ENCODE data around the gene RFTN1.

RFTN1 gene

DNA sequence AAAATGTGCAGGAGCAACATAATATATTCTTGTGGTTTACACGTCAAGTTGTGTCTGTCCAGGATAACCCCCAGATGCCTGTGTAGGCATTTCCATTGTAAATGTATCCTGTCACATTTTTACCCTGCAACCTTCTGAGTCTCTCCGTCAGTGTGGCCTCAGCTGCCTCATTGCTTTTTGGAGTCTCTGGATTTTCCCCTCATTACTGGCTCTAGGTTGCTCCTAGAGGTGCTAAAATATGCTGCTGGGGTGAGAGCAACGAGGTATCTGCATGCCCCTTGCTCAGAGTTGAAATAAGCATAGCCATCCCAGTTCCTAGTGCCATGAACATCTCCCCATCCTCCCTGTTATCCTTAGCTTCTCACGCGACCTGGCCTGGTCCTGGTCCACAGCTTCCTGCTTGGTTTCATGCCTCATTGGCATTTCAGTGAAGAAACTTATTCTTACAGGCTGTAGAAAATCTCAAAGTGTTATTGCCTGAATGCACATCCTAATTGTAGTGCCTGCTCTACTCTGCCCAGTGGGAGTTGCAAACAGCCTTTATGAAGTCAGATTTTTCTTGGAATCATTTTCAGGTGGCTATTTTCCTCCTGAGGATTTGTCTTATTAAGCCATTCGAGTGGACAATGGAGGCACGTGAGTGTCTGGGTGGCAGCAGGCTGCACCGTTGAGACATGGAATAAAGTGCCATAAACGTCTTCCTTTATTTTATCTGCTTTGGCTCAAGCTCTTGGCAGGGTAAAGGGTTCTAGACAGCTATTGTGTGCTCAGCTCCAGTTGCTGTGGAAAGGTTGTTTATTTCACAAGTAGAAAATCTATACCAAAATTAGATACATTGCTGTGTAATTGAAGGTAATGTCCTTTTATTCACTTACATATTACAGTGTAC lies 215.3 kb downstream of the RFTN1 start:
- Histone ChIP-seq H3K4me1 (ENCODE audit: control insufficient read depth in 1 of 2, insufficient read depth in 2 of 2, low read length in 2 of 2) (no peaks in the 10 kb centered on the region), H3K27ac (ENCODE audit: low read depth, low read length) (no peak overlapping the region), H3K4me3 (ENCODE audit: low read depth in 1 of 2, low read length in 2 of 2) (no peak overlapping the region), H3K27me3 (ENCODE audit: control insufficient read depth in 1 of 2, insufficient read depth in 2 of 2, low read length in 2 of 2) (no peaks in the 10 kb centered on the region), H3K36me3 (ENCODE audit: control insufficient read depth in 1 of 2, insufficient read depth in 2 of 2, low read length in 2 of 2) (peaks cover 35 to 47% of the 10 kb centered on the region in 2 donors), H3K9ac (ENCODE audit: low read depth in 1 of 2, low read length in 2 of 2) (no peak overlapping the region), H3K9me3 (ENCODE audit: control insufficient read depth in 1 of 2, low read length in 2 of 2) (peaks cover 0 to 3% of the 10 kb centered on the region in 2 donors)

DNA sequence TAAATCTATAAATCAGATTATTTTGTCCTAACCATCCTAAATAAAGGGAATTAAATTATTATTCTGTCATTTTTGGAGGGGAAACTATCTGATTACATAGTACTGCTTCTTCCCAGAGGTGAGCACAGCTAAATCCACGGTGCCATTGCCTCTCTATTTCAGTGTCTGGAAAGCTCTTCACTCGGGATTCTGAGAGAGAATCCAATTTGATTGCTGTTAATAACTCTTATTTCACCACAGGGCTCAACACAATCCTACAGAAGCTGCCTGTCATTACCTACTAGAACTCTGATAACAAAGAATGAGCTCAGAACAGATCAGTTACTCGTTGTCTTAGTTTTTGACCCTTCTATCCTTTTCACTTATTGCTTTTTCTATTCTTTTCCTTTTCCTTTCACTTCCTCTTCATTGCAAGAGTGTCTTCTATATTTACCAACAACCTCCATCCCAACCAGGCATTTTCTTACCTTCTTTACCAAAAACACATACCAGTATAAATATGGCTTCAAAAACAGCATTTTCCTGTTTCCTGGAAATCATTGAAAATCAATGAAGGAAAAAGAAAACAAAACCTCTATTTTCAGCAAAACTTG lies 218.1 kb downstream of the RFTN1 start:
- no peak overlapping the region for H3K27ac ChIP-seq (ENCODE audit: low read depth, low read length)
- peaks cover 20 to 34% of the 10 kb centered on the region in 2 donors for H3K36me3 ChIP-seq (ENCODE audit: control insufficient read depth in 1 of 2, insufficient read depth in 2 of 2, low read length in 2 of 2)
- no peak overlapping the region for H3K9ac ChIP-seq (ENCODE audit: low read depth in 1 of 2, low read length in 2 of 2)
- peaks cover 0 to 3% of the 10 kb centered on the region in 2 donors for H3K9me3 ChIP-seq (ENCODE audit: control insufficient read depth in 1 of 2, low read length in 2 of 2)
- no peaks in the 10 kb centered on the region for H3K27me3 ChIP-seq (ENCODE audit: control insufficient read depth in 1 of 2, insufficient read depth in 2 of 2, low read length in 2 of 2)
- no peak overlapping the region for H3K4me3 ChIP-seq (ENCODE audit: low read depth in 1 of 2, low read length in 2 of 2)
- H3K4me1 ChIP-seq (ENCODE audit: control insufficient read depth in 1 of 2, insufficient read depth in 2 of 2, low read length in 2 of 2): no peaks in the 10 kb centered on the region

DNA sequence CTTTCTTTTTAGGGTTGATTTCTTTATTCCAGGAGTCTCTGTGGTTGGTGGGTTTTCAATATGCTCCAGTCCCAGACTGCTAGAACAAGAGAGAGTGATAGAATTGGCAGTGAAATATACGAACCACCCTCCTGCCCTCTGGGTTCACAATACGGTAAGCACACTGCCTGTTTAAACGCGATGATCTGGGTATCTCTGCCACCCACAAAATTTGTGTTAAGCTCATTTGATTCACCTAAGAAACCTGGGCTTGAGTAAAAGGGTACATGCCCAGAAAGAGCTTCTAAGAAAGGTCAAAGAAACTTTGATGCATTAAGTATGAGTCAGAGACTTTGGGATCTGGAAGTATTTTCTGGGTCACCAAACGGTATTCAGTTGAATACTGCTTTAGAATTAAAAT lies 218.7 kb downstream of the RFTN1 start:
- Histone ChIP-seq H3K36me3 (ENCODE audit: control insufficient read depth in 1 of 2, insufficient read depth in 2 of 2, low read length in 2 of 2) (peaks cover 17 to 30% of the 10 kb centered on the region in 2 donors), H3K27me3 (ENCODE audit: control insufficient read depth in 1 of 2, insufficient read depth in 2 of 2, low read length in 2 of 2) (no peaks in the 10 kb centered on the region), H3K9ac (ENCODE audit: low read depth in 1 of 2, low read length in 2 of 2) (no peak overlapping the region), H3K27ac (ENCODE audit: low read depth, low read length) (no peak overlapping the region), H3K4me1 (ENCODE audit: control insufficient read depth in 1 of 2, insufficient read depth in 2 of 2, low read length in 2 of 2) (no peaks in the 10 kb centered on the region), H3K9me3 (ENCODE audit: control insufficient read depth in 1 of 2, low read length in 2 of 2) (peaks cover 0 to 3% of the 10 kb centered on the region in 2 donors), H3K4me3 (ENCODE audit: low read depth in 1 of 2, low read length in 2 of 2) (no peak overlapping the region)

DNA sequence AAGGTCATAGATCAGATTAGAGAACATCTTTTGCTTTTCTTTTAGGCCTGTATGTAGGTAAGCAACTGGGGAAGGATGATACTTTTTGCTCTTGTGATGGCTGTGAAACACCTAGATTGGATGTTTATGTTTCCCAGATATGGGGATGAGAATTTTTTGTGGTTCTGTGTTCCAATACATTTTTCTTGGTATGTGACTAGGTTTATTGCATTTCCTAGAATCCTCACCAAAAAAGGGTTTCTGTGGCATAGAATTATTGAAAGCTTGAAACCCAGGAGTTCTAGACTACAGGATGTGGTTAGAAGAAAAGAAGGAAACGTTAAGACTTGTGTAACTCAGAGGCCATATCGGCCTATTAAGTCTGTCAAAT lies 222.7 kb downstream of the RFTN1 start:
- Histone ChIP-seq H3K27ac (ENCODE audit: low read depth, low read length) (no peak overlapping the region), H3K4me3 (ENCODE audit: low read depth in 1 of 2, low read length in 2 of 2) (no peak overlapping the region), H3K9ac (ENCODE audit: low read depth in 1 of 2, low read length in 2 of 2) (no peak overlapping the region), H3K9me3 (ENCODE audit: control insufficient read depth in 1 of 2, low read length in 2 of 2) (peaks cover 0 to 3% of the 10 kb centered on the region in 2 donors), H3K36me3 (ENCODE audit: control insufficient read depth in 1 of 2, insufficient read depth in 2 of 2, low read length in 2 of 2) (peaks cover 21 to 35% of the 10 kb centered on the region in 2 donors), H3K27me3 (ENCODE audit: control insufficient read depth in 1 of 2, insufficient read depth in 2 of 2, low read length in 2 of 2) (no peaks in the 10 kb centered on the region), H3K4me1 (ENCODE audit: control insufficient read depth in 1 of 2, insufficient read depth in 2 of 2, low read length in 2 of 2) (no peaks in the 10 kb centered on the region)

DNA sequence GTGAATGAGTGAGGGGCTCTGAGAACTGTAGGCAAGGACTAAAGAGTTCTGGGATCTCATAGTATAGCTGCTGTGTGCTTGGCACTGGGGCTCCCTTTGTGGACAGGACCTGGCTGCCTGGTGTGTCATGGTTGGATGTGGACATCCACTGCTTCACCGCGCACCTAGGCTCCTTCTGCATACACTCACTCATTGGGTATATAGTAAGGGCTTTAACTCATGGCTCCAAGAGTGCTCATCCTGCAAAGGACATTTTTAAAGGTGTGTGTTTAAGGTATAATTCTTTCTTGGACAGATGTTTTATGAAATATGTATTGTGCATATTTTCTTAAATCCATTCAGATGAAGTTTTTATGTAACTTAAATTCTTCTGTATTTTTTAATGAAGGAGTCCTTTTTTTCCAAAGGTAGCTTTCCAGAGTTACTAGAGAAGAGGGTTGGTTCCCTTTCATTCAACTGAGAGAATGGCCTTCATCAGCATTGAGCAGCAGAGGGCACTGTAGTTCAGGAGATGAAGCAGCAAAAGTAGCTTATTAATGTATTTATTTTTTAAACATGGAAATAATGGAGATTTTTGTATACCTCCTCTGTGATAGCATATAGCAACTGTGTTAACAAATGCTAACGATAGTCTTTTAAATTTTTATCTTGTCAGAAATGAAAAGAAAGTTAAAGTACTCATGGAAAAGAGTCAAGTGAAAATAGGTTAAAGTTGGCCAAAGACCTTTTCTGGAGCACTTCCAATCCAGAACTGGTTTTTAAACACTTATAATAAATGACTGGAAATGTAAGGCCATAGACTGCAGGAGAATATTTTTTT lies 223.3 kb downstream of the RFTN1 start:
- H3K27ac ChIP-seq (ENCODE audit: low read depth, low read length): no peak overlapping the region
- peak overlapping the region; percentile 0 to 5 for H3K4me3 ChIP-seq (ENCODE audit: low read depth in 1 of 2, low read length in 2 of 2)
- H3K36me3 ChIP-seq (ENCODE audit: control insufficient read depth in 1 of 2, insufficient read depth in 2 of 2, low read length in 2 of 2): peaks cover 19 to 29% of the 10 kb centered on the region in 2 donors
- peaks cover 0 to 3% of the 10 kb centered on the region in 2 donors for H3K9me3 ChIP-seq (ENCODE audit: control insufficient read depth in 1 of 2, low read length in 2 of 2)
- H3K27me3 ChIP-seq (ENCODE audit: control insufficient read depth in 1 of 2, insufficient read depth in 2 of 2, low read length in 2 of 2): no peaks in the 10 kb centered on the region
- no peaks in the 10 kb centered on the region for H3K4me1 ChIP-seq (ENCODE audit: control insufficient read depth in 1 of 2, insufficient read depth in 2 of 2, low read length in 2 of 2)
- no peak overlapping the region for H3K9ac ChIP-seq (ENCODE audit: low read depth in 1 of 2, low read length in 2 of 2)

DNA sequence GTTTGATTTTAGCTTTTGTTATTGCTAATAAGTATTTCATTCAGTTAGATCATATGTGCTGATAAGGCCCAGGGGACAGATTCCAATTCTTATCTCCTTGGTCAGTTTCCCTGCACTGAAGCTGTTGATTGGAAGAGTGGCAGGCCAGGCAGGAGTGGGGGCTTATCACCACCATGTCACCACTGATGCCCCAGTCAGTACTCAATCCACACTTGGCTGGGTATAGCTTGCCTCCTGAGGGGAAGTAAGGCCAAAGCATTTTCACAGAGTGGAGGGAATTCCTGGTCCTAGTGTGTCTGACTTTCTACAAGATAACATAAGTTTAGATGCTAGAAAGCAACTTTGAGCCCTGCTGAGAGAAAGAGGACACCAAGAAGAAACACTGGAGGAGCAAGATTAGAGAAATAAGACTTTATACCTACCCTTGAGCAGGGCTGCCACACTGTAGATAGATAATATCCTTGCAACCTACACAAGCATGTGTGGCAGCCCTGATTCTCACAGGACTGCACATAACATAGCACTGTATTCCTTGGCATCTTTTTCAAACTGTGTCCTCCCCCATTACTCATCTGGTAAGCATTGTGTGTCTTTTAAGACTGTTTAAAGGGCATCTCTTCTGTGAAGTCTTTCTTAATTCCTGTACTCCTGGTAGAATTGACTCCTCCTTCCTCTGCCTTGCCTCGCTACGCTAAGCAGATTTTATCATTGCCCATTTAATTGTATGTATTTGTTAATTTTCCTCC lies 224.2 kb downstream of the RFTN1 start:
- Histone ChIP-seq H3K9me3 (ENCODE audit: control insufficient read depth in 1 of 2, low read length in 2 of 2) (peaks cover 0 to 3% of the 10 kb centered on the region in 2 donors), H3K4me1 (ENCODE audit: control insufficient read depth in 1 of 2, insufficient read depth in 2 of 2, low read length in 2 of 2) (no peaks in the 10 kb centered on the region), H3K27me3 (ENCODE audit: control insufficient read depth in 1 of 2, insufficient read depth in 2 of 2, low read length in 2 of 2) (no peaks in the 10 kb centered on the region), H3K27ac (ENCODE audit: low read depth, low read length) (no peak overlapping the region), H3K4me3 (ENCODE audit: low read depth in 1 of 2, low read length in 2 of 2) (peak overlapping the region in 1 of 2 donors; percentile 42), H3K9ac (ENCODE audit: low read depth in 1 of 2, low read length in 2 of 2) (peak overlapping the region in 1 of 2 donors; percentile 51), H3K36me3 (ENCODE audit: control insufficient read depth in 1 of 2, insufficient read depth in 2 of 2, low read length in 2 of 2) (peaks cover 14 to 28% of the 10 kb centered on the region in 2 donors)

DNA sequence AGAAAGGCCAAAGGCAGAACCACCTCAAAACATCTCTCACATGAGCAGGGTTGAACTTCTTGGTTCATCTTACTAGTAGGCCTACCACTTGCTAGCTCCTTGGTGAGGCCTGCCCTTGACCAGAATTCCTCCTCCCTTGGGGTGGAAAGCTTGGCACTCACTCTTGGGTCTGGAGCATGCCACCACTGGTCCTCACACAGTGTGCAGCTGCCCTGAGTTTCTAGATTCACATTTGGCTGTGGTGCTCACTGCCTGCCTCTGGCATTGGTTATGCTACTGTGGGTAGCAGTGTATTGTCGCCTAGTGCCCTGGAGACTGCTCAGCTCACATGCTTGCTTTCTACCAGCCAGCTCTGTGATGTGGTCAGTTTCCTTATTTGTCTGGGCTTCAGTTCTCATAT lies 224.8 kb downstream of the RFTN1 start:
- Histone ChIP-seq H3K9ac (ENCODE audit: low read depth in 1 of 2, low read length in 2 of 2) (peak overlapping the region in 1 of 2 donors; percentile 51), H3K27me3 (ENCODE audit: control insufficient read depth in 1 of 2, insufficient read depth in 2 of 2, low read length in 2 of 2) (no peaks in the 10 kb centered on the region), H3K27ac (ENCODE audit: low read depth, low read length) (no peak overlapping the region), H3K36me3 (ENCODE audit: control insufficient read depth in 1 of 2, insufficient read depth in 2 of 2, low read length in 2 of 2) (peaks cover 14 to 34% of the 10 kb centered on the region in 2 donors), H3K9me3 (ENCODE audit: control insufficient read depth in 1 of 2, low read length in 2 of 2) (peaks cover 0 to 3% of the 10 kb centered on the region in 2 donors), H3K4me1 (ENCODE audit: control insufficient read depth in 1 of 2, insufficient read depth in 2 of 2, low read length in 2 of 2) (no peaks in the 10 kb centered on the region), H3K4me3 (ENCODE audit: low read depth in 1 of 2, low read length in 2 of 2) (peak overlapping the region; percentile 34 to 42)

DNA sequence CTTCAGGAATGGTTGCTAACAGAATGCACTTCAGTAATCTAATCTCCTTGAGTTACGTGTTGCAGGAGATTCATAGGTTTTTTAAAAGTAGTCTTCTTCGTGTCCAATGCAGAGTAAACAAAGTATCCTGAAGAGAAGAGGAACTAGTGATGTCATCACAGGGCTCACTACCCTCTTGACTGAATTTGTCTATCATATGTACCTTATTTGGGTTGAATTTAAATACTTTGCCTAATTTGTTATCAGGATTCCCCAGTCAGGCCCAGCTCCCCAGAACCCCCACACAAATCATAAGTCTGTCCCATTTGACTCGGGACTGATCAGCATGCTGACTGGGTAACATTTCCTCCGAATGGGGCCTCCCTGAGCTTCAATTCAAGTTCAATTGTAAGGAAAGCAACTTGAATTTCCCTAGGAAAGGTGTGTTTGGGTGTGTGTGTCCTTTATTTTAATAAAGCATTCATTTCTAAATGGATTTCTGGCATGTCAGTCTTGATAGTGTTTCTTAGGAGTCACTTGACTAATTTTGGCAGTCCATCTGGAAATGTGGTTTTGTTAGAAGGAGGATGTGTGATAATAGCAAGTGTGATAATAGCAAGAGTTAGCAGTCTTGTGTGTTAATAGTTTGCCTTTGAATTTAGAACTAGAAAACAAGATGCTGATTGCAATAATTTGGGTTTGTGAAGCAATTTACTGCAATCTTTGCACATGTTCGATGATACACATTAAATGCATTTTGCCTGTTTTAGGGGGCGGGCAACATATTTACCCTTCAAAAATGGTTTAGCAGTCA lies 226.6 kb downstream of the RFTN1 start:
- Histone ChIP-seq H3K27me3 (ENCODE audit: control insufficient read depth in 1 of 2, insufficient read depth in 2 of 2, low read length in 2 of 2) (no peaks in the 10 kb centered on the region), H3K9me3 (ENCODE audit: control insufficient read depth in 1 of 2, low read length in 2 of 2) (no peaks in the 10 kb centered on the region), H3K9ac (ENCODE audit: low read depth in 1 of 2, low read length in 2 of 2) (peak overlapping the region in 1 of 2 donors; percentile 51), H3K4me3 (ENCODE audit: low read depth in 1 of 2, low read length in 2 of 2) (peak overlapping the region; percentile 34 to 55), H3K4me1 (ENCODE audit: control insufficient read depth in 1 of 2, insufficient read depth in 2 of 2, low read length in 2 of 2) (no peaks in the 10 kb centered on the region), H3K27ac (ENCODE audit: low read depth, low read length) (peak overlapping the region; percentile 7), H3K36me3 (ENCODE audit: control insufficient read depth in 1 of 2, insufficient read depth in 2 of 2, low read length in 2 of 2) (peaks cover 15 to 45% of the 10 kb centered on the region in 2 donors)

DNA sequence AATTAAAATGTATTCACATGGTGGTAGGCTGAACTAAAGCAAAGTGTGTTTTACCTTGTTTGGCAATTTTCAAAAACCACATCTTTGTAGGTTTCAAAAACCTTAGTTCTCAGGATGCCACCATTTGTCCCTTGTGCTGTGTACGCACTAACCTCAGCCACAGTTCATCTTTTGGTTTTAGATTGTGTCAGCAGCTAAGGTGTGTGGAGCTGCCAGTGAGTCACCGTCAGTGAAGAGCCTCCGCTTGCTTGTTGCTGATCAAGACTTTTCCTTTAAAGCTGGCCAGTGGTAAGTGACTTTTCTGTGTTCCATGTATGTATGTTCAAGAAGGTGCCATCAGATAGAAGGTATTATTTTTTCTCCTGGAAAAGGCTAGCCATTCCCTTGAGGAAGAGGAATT lies 227.3 kb downstream of the RFTN1 start:
- Histone ChIP-seq H3K27ac (ENCODE audit: low read depth, low read length) (peak overlapping the region; percentile 7), H3K4me1 (ENCODE audit: control insufficient read depth in 1 of 2, insufficient read depth in 2 of 2, low read length in 2 of 2) (no peaks in the 10 kb centered on the region), H3K9ac (ENCODE audit: low read depth in 1 of 2, low read length in 2 of 2) (peak overlapping the region in 1 of 2 donors; percentile 51), H3K36me3 (ENCODE audit: control insufficient read depth in 1 of 2, insufficient read depth in 2 of 2, low read length in 2 of 2) (peaks cover 15 to 45% of the 10 kb centered on the region in 2 donors), H3K4me3 (ENCODE audit: low read depth in 1 of 2, low read length in 2 of 2) (peak overlapping the region; percentile 34 to 55), H3K9me3 (ENCODE audit: control insufficient read depth in 1 of 2, low read length in 2 of 2) (no peaks in the 10 kb centered on the region), H3K27me3 (ENCODE audit: control insufficient read depth in 1 of 2, insufficient read depth in 2 of 2, low read length in 2 of 2) (no peaks in the 10 kb centered on the region)

Measured in duodenal mucosa (tissue), 2 donors.